Measurements from ENCODE around the gene PAGR1. TPM values are rescaled to one million over a fixed set of nuclear protein-coding genes. Genes with fewer than 3 reads are reported as not detected.

PAGR1 gene
- polyA plus RNA-seq, 1 of the 3 experiments (the other 2 are of a cell fraction), result 57.7 TPM

DNA sequence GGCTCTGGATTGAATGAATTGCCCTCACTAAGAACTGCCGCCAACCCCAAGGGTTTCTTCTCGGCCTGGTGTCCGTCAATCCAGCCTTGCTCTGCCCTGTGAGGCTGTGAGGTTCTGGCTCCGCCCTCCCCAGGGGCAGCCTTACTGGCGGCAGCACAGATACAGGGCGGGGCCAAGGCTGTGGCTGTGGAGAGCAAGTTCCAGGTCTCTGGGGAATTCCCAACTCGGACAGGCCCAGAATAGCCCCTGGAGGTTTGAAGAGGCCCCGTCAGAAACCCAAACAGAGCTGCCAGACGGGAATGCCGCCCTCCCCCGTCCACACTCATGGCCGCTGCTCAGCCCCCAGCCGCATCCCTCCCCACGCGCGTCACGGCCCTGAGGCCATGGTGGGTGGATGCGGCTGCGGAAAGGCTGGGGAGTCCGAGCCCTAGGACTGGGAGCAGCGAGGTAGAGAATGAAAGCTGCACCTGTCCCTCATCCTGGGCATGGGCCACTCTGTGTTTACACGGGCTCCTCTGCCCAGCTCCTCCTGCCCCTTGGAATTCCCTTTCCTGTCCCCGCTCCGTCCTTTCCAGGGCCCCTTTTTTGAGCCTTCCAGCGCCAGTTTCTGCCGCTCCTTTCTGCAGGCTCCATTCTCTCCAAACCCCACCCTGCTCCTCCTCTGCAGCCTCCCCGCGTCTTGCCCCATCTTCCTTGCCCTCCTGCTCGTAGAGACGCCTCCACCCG is 4.6 kb upstream of the PAGR1 start (continued):
- TF ChIP-seq, protein P1, sequence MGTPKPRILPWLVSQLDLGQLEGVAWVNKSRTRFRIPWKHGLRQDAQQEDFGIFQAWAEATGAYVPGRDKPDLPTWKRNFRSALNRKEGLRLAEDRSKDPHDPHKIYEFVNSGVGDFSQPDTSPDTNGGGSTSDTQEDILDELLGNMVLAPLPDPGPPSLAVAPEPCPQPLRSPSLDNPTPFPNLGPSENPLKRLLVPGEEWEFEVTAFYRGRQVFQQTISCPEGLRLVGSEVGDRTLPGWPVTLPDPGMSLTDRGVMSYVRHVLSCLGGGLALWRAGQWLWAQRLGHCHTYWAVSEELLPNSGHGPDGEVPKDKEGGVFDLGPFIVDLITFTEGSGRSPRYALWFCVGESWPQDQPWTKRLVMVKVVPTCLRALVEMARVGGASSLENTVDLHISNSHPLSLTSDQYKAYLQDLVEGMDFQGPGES (IDR thresholded peaks at IDR 0.05; ENCODE audit: low read depth, low read length), result no peak
- TF ChIP-seq, protein P2, sequence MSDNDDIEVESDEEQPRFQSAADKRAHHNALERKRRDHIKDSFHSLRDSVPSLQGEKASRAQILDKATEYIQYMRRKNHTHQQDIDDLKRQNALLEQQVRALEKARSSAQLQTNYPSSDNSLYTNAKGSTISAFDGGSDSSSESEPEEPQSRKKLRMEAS (IDR thresholded peaks at IDR 0.05; ENCODE audit: low read depth), result peak; percentile 22
- no peak for TF ChIP-seq CHD2 (IDR thresholded peaks at IDR 0.05; ENCODE audit: low read length, partially characterized antibody)
- no peak for TF ChIP-seq EZH2phosphoT487 (IDR thresholded peaks at IDR 0.05; ENCODE audit: borderline replicate concordance, low read depth)
- peak; percentile 65 for TF ChIP-seq MXI1 (IDR thresholded peaks at IDR 0.05; ENCODE audit: low read depth, low read length)
- TF ChIP-seq EP300 (IDR thresholded peaks at IDR 0.05; ENCODE audit: borderline replicate concordance in 1 of 2, low read depth in 1 of 2, low read length in 1 of 2), result peak; percentile 44; a peak in 2 of 4 replicates
- peak; percentile 69 for TF ChIP-seq POLR2AphosphoS5 (IDR thresholded peaks at IDR 0.05; ENCODE audit: low read depth, low read length)
- TF ChIP-seq SMC3 (IDR thresholded peaks at IDR 0.05; ENCODE audit: low read depth, low read length), result no peak
- TF ChIP-seq TEAD4 (IDR thresholded peaks at IDR 0.05; ENCODE audit: borderline replicate concordance, insufficient read depth), result peak; percentile 44; the same call in 1 of the 2 replicates
- TF ChIP-seq FOXJ3 (CRISPR knock-in tag; IDR thresholded peaks at IDR 0.05), result no peak
- peak; percentile 44; the same call in 1 of the 2 replicates for TF ChIP-seq TAF1 (IDR thresholded peaks at IDR 0.05; ENCODE audit: borderline replicate concordance, low read depth, low read length)
- TF ChIP-seq FOSL2 (IDR thresholded peaks at IDR 0.05; ENCODE audit: borderline replicate concordance, low read depth), result no peak
- TF ChIP-seq TCF12 (IDR thresholded peaks at IDR 0.05), result peak; percentile 45; the same call in 1 of the 2 replicates
- TF ChIP-seq RXRA (IDR thresholded peaks at IDR 0.05; ENCODE audit: borderline replicate concordance, low read depth), result no peak; the same call in 1 of the 2 replicates
- TF ChIP-seq SIN3A (IDR thresholded peaks at IDR 0.05; ENCODE audit: borderline replicate concordance, low read depth, low read length), result peak; percentile 82; the same call in 1 of the 2 replicates
- no peak for TF ChIP-seq NFIC (IDR thresholded peaks at IDR 0.05; ENCODE audit: borderline replicate concordance)
- TF ChIP-seq, protein P3, sequence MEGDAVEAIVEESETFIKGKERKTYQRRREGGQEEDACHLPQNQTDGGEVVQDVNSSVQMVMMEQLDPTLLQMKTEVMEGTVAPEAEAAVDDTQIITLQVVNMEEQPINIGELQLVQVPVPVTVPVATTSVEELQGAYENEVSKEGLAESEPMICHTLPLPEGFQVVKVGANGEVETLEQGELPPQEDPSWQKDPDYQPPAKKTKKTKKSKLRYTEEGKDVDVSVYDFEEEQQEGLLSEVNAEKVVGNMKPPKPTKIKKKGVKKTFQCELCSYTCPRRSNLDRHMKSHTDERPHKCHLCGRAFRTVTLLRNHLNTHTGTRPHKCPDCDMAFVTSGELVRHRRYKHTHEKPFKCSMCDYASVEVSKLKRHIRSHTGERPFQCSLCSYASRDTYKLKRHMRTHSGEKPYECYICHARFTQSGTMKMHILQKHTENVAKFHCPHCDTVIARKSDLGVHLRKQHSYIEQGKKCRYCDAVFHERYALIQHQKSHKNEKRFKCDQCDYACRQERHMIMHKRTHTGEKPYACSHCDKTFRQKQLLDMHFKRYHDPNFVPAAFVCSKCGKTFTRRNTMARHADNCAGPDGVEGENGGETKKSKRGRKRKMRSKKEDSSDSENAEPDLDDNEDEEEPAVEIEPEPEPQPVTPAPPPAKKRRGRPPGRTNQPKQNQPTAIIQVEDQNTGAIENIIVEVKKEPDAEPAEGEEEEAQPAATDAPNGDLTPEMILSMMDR (IDR thresholded peaks at IDR 0.05), result no peak
- TF ChIP-seq, protein P4, sequence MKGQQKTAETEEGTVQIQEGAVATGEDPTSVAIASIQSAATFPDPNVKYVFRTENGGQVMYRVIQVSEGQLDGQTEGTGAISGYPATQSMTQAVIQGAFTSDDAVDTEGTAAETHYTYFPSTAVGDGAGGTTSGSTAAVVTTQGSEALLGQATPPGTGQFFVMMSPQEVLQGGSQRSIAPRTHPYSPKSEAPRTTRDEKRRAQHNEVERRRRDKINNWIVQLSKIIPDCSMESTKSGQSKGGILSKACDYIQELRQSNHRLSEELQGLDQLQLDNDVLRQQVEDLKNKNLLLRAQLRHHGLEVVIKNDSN (IDR thresholded peaks at IDR 0.05; ENCODE audit: borderline replicate concordance, low read depth), result no peak
- no peak for TF ChIP-seq GATA2 (CRISPR knock-in tag; IDR thresholded peaks at IDR 0.05)
